Psoas muscle (tissue), 8 donors: ENCODE measurements around the gene CBX5. TPM values are rescaled to one million over a fixed set of nuclear protein-coding genes. Genes with fewer than 3 reads are reported as not detected.

Experiments
- ATAC-seq, 4 donors: fragments of 200-7000 bp; cut with Tn5 transposase; one replicate each; pipeline ENCODE4 v1.9.1; 2020; ENCODE audit warnings: moderate library complexity in 3 of 4, mild to moderate bottlenecking in 2 of 4
- DNase-seq, 2 donors: peaks; one replicate each; pipeline ENCODE4 v3.0.0-alpha.2; 2020
- H3K27ac ChIP-seq: fragments of 200-600 bp; one replicate; pipeline ENCODE4 v1.8.0; 2022
- H3K27me3 ChIP-seq, 3 donors: fragments of 200-600 bp in 1 of 3; one replicate each; pipeline versions ENCODE4 v1.6.1 to v1.8.0; 2013 to 2022; ENCODE audit warnings: low read length in 2 of 3, mild to moderate bottlenecking in 2 of 3, moderate library complexity in 1 of 3; ENCODE audit not compliant: insufficient read depth in 3 of 3
- H3K36me3 ChIP-seq, 2 donors: fragments of 200-600 bp in 1 of 2; one replicate each; pipeline versions ENCODE4 v1.6.1 to v1.8.0; 2013 to 2022; ENCODE audit warnings: low read depth in 1 of 2, mild to moderate bottlenecking in 1 of 2, moderate library complexity in 1 of 2; ENCODE audit not compliant: insufficient read depth in 1 of 2
- H3K4me1 ChIP-seq: fragments of 200-600 bp; one replicate; pipeline ENCODE4 v1.8.0; 2022
- H3K4me3 ChIP-seq: fragments of 200-600 bp; one replicate; pipeline ENCODE4 v1.8.0; 2022; ENCODE audit warnings: mild to moderate bottlenecking
- H3K9me3 ChIP-seq: fragments of 200-600 bp; one replicate; pipeline ENCODE4 v1.8.0; 2022
- WGBS, 3 donors: extraction: QIAGEN DNeasy Blood & Tissue Kit; methylation state at CpG; one replicate each; pipeline versions ENCODE4 v1.1.6 to v1.1.7; 2013; 5-methylcytosine and 5-hydroxymethylcytosine counted together
- intact Hi-C, 2 donors: fragments of 100-400 bp; cut with DNase I; formaldehyde crosslinking; loops; one replicate each; pipeline versions ENCODE4 v1.11.0 to v1.14.2; 2022
- polyA plus RNA-seq, 3 donors: library from polyadenylated mRNA; stranded (reverse); fragments of 200-250 nt; gene quantifications; one replicate each; pipeline ENCODE4 v1.2.3, GENCODE V29; 2013
- total RNA-seq, 4 donors: library from RNA; stranded (reverse); fragmentation: NEBNext Ultra II Directional in 2 of 4; extraction: Animal tissue kit (Norgen Biotek cat#: 25700) in 2 of 4; gene quantifications; one replicate each; pipeline versions ENCODE4 v1.2.1 to v1.2.4, GENCODE V29; 2021 to 2023
- TF ChIP-seq, protein P1 (sequence below): fragments of 200-600 bp; IDR thresholded peaks from one replicate; pipeline ENCODE4 v1.8.0; 2022; ENCODE audit warnings: antibody characterized with exemption
- donor health status: healthy with polysubstance abuse.
- donor health status: DM: no; HTN: no; CAD: no; lungs with moderate emphysema.
- donor health status: Bipolar disorder and iron deficiency.
- donor health status: healthy.
- donor health status: DM: yes; HTN: yes; CAD: no.
- donor health status: DM: no; HTN: no; CAD: no.
- donor health status: DM: no; HTN: no; CAD: no.
- donor health status: DM: yes; HTN: yes; CAD: no.

The CBX5 gene
- total and polyA plus RNA-seq, 7 donors, result 5.2 to 19.3 (median 12.1) TPM

DNA sequence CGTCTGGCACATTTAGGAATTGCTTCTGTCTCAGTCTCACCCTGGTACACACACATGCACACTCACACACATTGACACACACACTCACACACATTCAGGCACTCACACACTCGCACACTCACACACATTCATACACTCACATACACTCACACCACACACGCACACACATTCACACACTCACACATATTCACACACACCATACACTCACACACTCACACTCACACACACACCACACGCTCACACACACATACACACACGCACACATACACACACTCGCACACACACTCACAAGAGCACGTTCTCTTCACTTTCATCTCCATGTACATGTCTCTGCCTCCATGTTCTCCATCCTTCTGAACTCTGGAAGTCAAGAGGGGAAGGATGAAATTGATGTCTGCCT, 68.0 kb downstream of the CBX5 start:
- WGBS, 3 donors, result 94 to 95% (median 95%) methylated on average over 7 of the region's 7 CpGs
- ATAC-seq (no peak), DNase-seq (no peak)
- H3K36me3 ChIP-seq, result no peaks in the 10 kb centered on the region
- intact Hi-C loops, result loop anchor here in 1 of 2 donors (10.0 kb wide), 1 partner anchor 507 kb away; no protein-coding TSS in a partner anchor
- no peak overlapping the region for H3K27ac ChIP-seq
- TF ChIP-seq, protein P1, sequence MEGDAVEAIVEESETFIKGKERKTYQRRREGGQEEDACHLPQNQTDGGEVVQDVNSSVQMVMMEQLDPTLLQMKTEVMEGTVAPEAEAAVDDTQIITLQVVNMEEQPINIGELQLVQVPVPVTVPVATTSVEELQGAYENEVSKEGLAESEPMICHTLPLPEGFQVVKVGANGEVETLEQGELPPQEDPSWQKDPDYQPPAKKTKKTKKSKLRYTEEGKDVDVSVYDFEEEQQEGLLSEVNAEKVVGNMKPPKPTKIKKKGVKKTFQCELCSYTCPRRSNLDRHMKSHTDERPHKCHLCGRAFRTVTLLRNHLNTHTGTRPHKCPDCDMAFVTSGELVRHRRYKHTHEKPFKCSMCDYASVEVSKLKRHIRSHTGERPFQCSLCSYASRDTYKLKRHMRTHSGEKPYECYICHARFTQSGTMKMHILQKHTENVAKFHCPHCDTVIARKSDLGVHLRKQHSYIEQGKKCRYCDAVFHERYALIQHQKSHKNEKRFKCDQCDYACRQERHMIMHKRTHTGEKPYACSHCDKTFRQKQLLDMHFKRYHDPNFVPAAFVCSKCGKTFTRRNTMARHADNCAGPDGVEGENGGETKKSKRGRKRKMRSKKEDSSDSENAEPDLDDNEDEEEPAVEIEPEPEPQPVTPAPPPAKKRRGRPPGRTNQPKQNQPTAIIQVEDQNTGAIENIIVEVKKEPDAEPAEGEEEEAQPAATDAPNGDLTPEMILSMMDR, result no peak
- H3K27me3 ChIP-seq, result no peaks in the 10 kb centered on the region
- H3K4me1 ChIP-seq, result peaks cover 5% of the 10 kb centered on the region
- H3K9me3 ChIP-seq, result no peaks in the 10 kb centered on the region
- H3K4me3 ChIP-seq, result no peak overlapping the region

DNA sequence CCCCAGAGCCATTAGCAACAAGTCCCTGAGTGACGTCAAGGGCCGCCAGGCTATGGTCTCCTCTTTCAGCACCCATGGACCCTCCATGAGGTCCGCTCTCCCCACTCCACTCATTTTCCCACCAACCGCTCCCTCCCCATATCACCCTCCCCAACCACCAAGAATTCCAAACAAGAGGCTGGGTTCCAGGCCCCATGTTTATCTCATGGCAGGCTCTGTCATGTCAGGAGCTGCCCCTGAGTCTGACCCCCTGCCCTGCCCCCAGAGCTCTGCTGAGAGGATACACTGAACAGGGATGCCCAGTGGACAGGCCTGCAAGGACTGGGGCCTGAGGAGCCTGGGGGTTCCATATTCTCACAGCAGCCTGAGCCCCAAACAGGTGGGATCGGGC, 69.5 kb downstream of the CBX5 start:
- DNase-seq (no peak), ATAC-seq (no peak)
- TF ChIP-seq, protein P1, result no peak
- H3K4me3 ChIP-seq, result no peak overlapping the region
- 89 to 99% (median 94%) methylated on average over 5 of the region's 5 CpGs for WGBS, 3 donors
- H3K36me3 ChIP-seq, result no peaks in the 10 kb centered on the region
- intact Hi-C loops, result loop anchor here in 1 of 2 donors (10.0 kb wide), 1 partner anchor 506 kb away; no protein-coding TSS in a partner anchor
- no peaks in the 10 kb centered on the region for H3K4me1 ChIP-seq
- H3K27ac ChIP-seq, result no peak overlapping the region
- no peaks in the 10 kb centered on the region for H3K9me3 ChIP-seq
- H3K27me3 ChIP-seq, result no peaks in the 10 kb centered on the region

DNA sequence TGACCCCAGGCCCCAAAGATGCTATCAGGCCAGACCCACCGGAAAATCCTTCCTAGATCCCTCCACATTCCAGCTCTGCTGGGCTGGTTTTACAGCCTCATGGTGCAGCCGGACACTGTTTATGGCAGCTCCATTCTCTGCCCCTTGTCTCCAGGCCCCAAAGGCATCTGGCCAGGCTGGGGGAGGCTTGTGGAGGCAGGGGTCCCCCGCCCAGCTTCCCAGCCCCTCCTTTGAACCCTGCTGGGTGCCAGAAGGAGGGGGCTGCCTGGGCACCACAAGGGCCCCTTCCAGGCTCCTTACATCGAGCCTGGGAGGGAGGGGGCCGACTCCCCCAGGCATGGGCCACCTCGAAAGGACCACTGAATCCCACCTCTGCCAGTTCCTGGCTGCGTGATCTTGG, 71.3 kb downstream of the CBX5 start:
- ATAC-seq (no peak), DNase-seq (no peak)
- no peak overlapping the region for H3K4me3 ChIP-seq
- 48 to 58% (median 56%) methylated on average over 6 to 7 of the region's 7 CpGs for WGBS, 3 donors
- intact Hi-C loops, result no loop called here
- TF ChIP-seq, protein P1, result no peak
- H3K27me3 ChIP-seq, result no peaks in the 10 kb centered on the region
- no peaks in the 10 kb centered on the region for H3K36me3 ChIP-seq
- no peaks in the 10 kb centered on the region for H3K9me3 ChIP-seq
- H3K27ac ChIP-seq, result no peak overlapping the region
- no peaks in the 10 kb centered on the region for H3K4me1 ChIP-seq

DNA sequence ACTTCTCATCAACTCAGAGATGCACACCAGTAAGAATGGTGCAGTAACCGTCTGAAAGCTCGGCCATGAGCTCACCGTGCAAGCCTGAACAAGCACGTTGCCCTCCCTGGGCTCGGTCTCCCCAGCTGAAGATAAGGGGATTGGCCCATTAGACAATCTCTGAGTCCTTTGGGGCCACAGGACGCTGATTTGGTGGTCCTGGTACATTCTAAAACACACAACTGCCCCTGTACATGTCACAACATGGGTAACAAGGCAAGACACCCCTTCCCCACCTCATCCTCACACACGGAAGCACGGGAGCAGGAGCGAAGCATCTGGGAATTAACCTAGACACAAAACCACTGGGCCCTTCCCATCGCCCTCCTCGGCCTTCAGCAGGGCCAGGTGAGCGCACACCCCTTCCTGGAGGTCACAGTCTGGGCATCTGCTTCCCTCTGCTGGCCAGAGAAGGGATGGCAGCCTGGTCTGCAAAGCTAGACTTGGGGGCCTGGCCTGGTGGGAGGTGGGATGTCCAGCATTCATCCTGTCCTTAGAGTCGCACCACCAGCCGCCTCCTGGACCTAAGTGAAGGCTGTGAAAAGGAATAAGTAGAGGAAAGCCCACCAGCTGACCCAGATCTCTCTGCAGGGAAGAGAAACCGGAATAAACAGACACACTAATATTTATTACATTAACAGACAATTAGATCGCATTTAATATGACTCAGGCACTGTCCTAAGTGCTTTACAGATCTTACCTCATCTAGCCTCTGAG, 72.2 kb downstream of the CBX5 start:
- Histone ChIP-seq H3K27me3 (no peaks in the 10 kb centered on the region), H3K4me1 (no peaks in the 10 kb centered on the region), H3K9me3 (no peaks in the 10 kb centered on the region), H3K36me3 (no peaks in the 10 kb centered on the region), H3K27ac (no peak overlapping the region), H3K4me3 (no peak overlapping the region)
- ATAC-seq (peak; percentile 85 to 96 (median 94)), DNase-seq (peak; percentile 79 to 91)
- intact Hi-C loops, result no loop called here
- WGBS, 3 donors, result 34 to 39% (median 36%) methylated on average over 16 of the region's 16 CpGs
- TF ChIP-seq, protein P1, result peak; percentile 95

DNA sequence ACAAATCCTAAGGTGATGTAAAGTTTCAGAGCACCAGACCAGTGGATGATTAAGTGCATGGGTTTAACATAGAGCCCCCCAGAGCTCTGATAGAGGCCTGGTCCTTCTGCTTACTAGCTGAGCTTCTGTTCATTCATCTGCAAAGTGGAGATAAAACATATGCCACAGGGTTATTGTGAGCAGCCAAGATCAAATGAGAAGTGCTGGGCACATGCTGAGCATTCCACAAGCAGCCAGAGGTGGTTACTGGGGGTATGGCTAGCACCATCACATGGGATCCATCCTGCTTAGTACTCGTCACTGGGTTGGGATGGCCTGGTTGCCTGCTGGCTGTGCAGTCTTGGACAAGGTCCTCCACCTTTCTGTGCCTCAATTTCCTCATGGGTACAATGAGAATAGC, 73.1 kb downstream of the CBX5 start:
- no peak for DNase-seq
- Histone ChIP-seq H3K4me3 (no peak overlapping the region), H3K9me3 (no peaks in the 10 kb centered on the region), H3K36me3 (no peaks in the 10 kb centered on the region), H3K4me1 (no peaks in the 10 kb centered on the region), H3K27me3 (no peaks in the 10 kb centered on the region), H3K27ac (no peak overlapping the region)
- ATAC-seq, result no peak
- WGBS, 3 donors, result 68 to 84% (median 76%) methylated on average over 1 of the region's 1 CpG
- intact Hi-C loops, result no loop called here
- TF ChIP-seq, protein P1, result no peak
